Mammary epithelial cell (primary cell): ENCODE measurements around the gene RTN1.

Source experiments
- CTCF ChIP-seq, 2 donors: IDR thresholded peaks in 1 of 2; conservative IDR thresholded peaks in 1 of 2; 2 replicates each; pipeline ENCODE4 v1.5.1; 2011 to 2012; ENCODE audit warnings: inconsistent platforms in 2 of 2, low read length in 2 of 2, mild to moderate bottlenecking in 2 of 2, control low read depth in 1 of 2, low read depth in 1 of 2; ENCODE audit not compliant: insufficient read depth in 1 of 2; ENCODE audit errors: extremely low read depth in 1 of 2
- EZH2 ChIP-seq: IDR thresholded peaks from 2 replicates; pipeline ENCODE4 v1.6.1; 2012; ENCODE audit warnings: low read length, inconsistent platforms, borderline replicate concordance

- TF ChIP-seq CTCF (conservative IDR thresholded peaks at IDR 0.05 in 1 of 2, IDR thresholded peaks at IDR 0.05 in 1 of 2; ENCODE audit: extremely low read depth in 1 of 2, insufficient read depth in 1 of 2, low read depth in 1 of 2, low read length in 2 of 2) (no peak), EZH2 (no peak)
Measured at GRCh38 chr14:59777006-59777579, 93.5 kb downstream of the RTN1 start.
